Forelimb muscle (tissue), 1 donor: ENCODE data around the gene RIBC2. TPM values are rescaled to one million over a fixed set of nuclear protein-coding genes. Genes with fewer than 3 reads are reported as not detected.
A peak's percentile ranks its signal among the peaks of the same experiment; 100 is the strongest.
"Not testable (repeated sequence)": the region's sequence is repeated elsewhere in the genome, so short reads cannot be mapped to it uniquely, and the experiment has no call there.

Experiments used
- DNase-seq: peaks from one replicate; pipeline ENCODE4 v3.0.0-alpha.2; 2013; ENCODE audit warnings: low read depth
- polyA plus RNA-seq: library from polyadenylated mRNA; unstranded; fragments of 120-200 nt; gene quantifications from one replicate; pipeline ENCODE4 v1.2.1, GENCODE V29; 2013; ENCODE audit not compliant: insufficient read length

Gene RIBC2
- polyA plus RNA-seq: 1.8 TPM

DNA sequence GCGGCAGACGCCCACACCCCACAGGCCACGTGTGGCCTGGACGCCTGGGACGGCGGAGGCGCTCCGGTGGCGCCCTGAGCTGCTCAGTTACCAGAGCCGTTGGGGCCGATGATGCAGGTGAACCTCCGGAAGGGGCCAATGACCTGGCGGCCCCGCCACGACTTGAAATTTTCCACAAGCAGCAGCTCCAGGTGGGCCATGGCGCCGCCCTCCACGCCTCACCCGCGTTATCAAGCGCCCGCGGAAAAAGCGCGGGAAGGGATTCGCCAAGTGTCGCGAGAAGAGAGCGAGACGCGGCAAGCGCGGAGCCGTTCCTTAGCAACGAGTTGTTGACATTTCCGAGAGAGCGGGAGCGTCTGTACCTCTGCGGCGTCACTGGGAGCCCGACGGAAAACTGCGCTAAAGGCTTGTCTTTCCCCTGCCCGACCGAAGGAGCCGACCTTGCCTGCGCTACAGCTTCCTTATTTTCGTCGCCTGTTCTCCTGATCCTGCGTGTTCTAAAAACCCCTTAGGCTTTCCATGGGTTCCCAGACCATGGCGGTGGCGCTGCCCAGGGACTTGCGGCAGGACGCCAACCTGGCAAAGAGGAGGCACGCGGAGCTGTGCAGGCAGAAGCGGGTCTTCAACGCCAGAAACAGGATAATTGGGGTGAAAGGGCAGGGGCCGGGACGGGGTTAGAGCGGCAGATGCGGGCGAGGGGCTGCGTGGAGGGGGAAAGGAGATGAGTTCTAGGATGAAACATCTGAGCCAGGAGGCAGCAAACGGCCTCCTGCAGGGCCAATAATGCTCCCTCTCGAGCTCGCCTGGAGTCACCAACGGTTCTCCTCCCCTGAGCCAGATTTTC is at the start of gene RIBC2, which contains the start of gene SMC1B:
TSS of gene RIBC2 (plus strand) at position 326 of the 844 bp plus-strand sequence. CDS start at position 520, 194 bp downstream.
TSS of gene SMC1B (minus strand) at position 232 of the 844 bp plus-strand sequence. CDS start at position 200, 32 bp downstream.
- peak; percentile 76 for DNase-seq

- DNase-seq: no peak
These were observed 46.8 kb upstream of the RIBC2 start for GRCh38 chr22:45366713-45367112.

GRCh38 chr22:45373592-45373991 is 39.9 kb upstream of the RIBC2 start:
- DNase-seq: not testable (repeated sequence)

DNA sequence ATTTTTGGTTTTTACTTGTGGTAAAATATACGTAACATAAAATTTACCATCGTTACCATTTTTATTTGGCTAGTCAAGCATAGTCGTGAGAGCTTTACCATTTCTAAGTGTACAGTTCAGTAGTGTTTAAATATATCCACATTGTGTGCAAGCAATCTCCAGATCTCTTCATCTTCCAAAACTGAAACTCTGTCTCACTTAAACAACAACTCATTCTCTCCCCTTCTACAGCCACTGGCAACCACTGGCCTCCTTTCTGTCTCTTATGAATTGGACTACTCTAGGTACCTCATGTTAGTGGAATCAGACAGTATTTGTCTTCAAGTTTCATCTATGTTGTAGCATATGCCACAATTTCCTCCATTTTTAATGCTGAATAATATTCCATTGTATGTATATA is 37.5 kb upstream of the RIBC2 start:
- DNase-seq: no peak

DNA sequence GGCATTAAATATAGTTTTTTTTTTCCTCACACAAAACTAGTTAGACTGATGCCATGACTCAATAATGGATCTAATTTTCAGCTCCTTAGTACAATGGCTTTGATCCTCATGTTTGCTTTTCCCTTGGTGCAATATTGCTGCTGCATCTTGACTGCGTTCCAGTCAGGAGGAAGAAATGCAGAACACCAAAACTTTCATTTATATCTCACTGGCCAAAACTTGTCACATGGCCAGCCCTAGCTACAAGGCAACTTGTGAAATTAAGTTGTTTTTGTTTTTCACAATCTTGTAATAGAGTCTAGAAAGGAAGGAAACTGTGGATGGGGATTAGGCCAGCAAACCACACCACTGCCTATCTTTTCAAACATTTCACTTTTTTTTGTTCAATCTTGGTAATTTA is 36.8 kb upstream of the RIBC2 start:
- no peak for DNase-seq

DNA sequence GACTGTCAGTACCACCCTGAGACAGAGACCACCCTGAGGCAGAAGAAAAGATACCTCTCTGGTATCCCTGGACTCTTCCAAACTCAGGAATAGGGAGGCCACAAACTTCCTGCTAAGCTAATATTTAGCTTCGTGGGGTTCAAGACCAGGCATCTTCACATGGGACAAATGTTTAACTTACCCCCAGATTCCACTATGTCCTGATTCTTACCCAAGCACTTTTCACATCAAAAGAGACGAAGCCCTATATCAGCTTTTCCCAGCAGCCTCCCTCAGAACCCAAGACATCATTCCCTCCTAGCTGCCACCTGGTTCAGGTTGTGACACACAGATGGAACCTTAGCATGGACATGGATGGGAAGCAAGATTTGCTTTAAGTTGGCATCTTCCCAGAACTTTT is 32.1 kb upstream of the RIBC2 start:
- no peak for DNase-seq

DNA sequence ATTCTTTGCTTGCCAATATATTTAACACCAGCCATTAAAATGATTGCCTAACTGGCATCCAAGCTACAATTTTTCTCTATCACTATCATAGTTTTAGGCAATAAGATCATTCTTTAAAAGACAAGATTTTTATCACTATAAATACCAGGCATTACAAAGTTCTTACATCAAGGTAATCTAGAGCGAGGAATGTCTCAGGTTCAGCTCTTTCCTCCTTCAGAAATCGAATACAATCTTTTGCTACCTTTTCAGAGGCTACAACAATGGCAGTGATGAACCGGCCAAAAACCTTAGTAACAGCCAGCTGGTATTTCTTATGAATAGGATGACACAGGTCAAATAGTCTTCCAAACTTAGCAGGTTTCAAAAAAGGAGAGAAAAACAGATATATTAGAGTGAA is 23.9 kb upstream of the RIBC2 start:
- DNase-seq: no peak

DNA sequence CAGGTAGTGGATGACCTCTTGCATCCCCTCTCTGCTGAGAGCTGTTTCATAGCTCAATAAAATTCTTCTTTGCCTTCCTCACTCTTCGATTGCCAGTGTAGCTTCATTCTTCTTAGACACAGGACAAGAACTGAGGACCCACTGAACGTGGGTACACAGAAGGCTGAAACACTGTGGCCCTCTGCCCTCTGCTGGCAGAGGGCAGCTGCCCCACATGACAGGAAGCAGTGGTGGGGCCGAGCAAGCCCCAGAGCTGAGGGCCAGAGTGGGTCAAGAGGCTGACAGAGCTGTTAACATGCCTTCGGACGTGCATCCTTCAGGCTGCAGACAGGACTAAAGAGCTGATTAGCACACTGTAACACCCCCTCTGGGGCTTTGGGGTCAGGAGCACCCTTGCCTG is 15.7 kb upstream of the RIBC2 start:
- DNase-seq: no peak

- DNase-seq: no peak
These were observed 15.3 kb upstream of the RIBC2 start for GRCh38 chr22:45398214-45398613.

- DNase-seq: no peak
These were observed 13.6 kb upstream of the RIBC2 start for GRCh38 chr22:45399712-45400445.

DNA sequence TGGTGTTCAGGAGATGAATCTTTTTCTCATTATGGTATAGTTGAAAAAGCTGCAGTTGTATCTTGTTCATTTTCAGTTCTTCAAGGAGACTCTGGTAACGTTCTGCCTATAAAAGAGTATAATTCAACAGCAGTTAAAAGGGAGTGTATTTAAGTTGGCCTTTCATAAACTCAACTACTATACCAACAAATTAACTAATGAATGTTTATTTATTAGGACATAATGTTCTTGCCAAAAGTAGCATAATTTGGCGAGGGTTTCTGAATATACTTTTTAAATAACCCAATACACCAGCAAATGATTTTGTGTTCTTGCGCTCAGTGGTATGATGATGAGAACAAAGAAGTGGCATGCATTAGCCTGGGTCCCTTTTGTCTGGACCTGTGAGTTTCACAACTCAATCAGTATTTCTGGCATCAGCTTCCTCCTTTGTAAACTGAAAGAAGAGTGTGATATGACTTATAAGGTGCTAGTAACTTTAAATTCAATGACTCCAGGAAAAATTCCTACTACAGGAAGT is 11.0 kb upstream of the RIBC2 start:
- DNase-seq: no peak

DNA sequence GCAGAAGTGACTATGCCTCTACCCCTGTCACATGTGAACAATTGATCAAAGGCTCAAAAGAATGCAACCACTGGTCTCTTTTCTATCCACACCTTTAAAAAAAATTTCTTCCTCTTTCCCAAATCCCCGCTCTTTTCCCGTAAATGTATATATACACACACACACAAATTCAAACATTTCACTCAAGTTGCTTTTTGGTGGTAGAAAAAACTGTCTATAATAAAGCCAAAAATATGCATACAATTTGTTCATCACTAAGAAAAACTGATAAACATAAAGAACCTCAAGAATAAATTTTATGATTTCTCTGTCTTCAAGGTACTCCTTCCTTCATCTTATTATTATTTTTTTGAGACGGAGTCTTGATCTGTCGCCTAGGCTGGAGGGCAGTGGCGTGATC is 5.7 kb upstream of the RIBC2 start:
- DNase-seq: no peak

DNA sequence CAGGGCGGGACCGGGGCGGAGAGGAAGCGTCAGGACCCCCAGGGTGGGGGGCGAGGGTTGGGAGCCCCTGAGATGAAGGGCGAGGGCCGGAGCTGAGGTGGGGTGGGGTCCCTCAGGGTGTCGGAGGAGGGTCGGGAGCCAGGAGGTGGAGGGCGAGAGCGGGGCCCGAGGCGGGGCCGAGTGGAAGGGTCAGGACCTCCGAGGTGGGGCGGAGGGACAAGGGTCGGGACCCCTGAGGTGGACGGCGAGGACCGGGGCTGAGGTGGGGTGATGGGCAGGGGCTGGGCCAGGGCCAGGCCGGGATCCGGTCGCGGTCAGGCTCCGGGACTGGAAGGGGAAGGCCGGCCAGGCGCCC is 503 bp upstream of the RIBC2 start:
- DNase-seq: no peak

GRCh38 chr22:45418056-45418769 is 4.7 kb downstream of the RIBC2 start:
- no peak for DNase-seq

- DNase-seq: no peak
These were observed 5.3 kb downstream of the RIBC2 start for GRCh38 chr22:45418770-45419138.

DNA sequence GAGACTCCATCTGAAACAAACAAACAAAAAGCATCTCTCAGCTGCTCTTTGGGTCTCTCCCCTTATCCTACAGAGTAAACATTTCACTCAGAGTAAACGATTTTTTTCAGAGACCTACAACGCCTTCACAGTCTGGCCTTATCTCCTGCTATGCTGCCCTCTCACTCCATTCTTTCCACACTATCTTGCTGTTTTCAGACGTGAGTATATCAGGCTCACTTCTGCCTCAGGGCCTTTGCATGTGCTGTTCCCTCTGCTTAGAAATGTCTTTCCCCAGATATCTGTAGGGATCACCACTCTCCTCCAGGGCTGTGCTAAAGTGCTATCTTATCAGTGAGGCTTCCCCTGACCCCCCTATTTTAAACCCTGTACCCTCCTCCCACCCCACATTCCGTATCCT is 6.5 kb downstream of the RIBC2 start:
- no peak for DNase-seq

- DNase-seq: no peak
These were observed 7.0 kb downstream of the RIBC2 start for GRCh38 chr22:45420539-45420938.

GRCh38 chr22:45421349-45422055 is 8.0 kb downstream of the RIBC2 start:
- no peak for DNase-seq

GRCh38 chr22:45422237-45422983 is 8.9 kb downstream of the RIBC2 start:
- DNase-seq: no peak

GRCh38 chr22:45423524-45423923 is 10.0 kb downstream of the RIBC2 start:
- DNase-seq: no peak

DNA sequence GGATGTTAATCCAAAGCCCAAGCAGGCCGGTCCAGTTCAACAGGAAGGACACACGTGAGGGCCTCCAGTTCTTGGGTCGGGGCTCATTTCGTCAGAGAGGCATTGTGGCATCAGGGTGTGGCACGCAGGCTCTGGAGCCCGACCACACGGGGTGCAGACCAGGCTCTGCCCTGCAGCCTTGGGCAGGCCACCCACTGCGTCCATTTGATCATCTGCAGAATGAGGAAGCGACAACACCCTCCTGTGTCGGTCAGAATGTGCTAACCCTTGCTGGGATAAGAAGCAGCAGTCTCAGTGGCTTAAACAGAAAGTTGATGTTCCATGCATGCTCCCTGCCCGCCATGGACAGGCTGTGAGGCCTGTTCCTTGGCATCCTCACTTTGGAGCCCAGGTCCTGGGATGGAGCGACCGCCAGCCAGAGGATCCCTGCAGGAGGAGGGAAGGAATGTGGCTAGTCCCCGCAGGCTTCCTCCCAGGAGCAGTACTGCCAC is 10.8 kb downstream of the RIBC2 start:
- DNase-seq: no peak
